Activated T-cell treated with anti-CD3 and anti-CD28 coated beads, Interleukin-2, amount 50 U/mL, for 48 hours (primary cell): ENCODE results near the gene RGL1.

ENCODE experiments used
- DNase-seq, 2 experiments: peaks; one replicate each; pipeline ENCODE4 v3.0.0-alpha.2; 2020

RGL1 gene

GRCh38 chr1:183920651-183921050 is 115.7 kb downstream of the RGL1 start:
- no peak for DNase-seq

GRCh38 chr1:183922197-183922596 is 117.3 kb downstream of the RGL1 start:
- no peak for DNase-seq

- DNase-seq: no peak
Measured at GRCh38 chr1:183925947-183926346, 121.0 kb downstream of the RGL1 start.

GRCh38 chr1:183926983-183927382 is 122.1 kb downstream of the RGL1 start:
- DNase-seq: no peak

DNA sequence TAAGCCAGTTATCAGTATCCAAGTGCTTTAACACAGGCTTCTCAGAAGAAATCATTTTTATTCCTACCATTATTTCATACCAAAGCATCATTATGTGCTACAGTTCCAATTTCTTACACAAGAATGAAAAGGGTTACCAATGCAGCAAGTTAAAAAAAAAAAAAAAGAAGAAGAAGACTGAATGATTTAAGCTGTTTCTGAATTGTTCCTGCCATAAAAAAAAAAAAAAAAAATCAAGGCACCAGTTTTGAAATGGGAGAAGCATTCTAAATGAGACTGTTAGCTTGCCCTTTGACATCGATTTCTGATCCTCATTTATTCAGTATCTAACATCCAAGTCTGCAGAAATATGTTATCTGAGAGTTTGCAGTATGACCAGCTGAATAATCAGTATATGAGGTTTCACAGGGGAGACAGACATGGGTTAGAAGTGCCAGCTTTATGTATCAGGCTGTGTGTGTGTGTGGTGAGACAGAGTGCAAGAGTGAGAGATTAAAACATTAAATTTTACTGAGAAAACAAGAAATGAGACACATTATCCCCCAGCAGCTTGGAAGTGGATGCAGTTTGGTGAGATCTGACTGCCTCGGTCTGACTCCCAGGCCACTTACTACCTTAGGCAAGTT is 126.8 kb downstream of the RGL1 start:
- no peak for DNase-seq

GRCh38 chr1:183932412-183932811 is 127.5 kb downstream of the RGL1 start:
- DNase-seq: no peak

DNA sequence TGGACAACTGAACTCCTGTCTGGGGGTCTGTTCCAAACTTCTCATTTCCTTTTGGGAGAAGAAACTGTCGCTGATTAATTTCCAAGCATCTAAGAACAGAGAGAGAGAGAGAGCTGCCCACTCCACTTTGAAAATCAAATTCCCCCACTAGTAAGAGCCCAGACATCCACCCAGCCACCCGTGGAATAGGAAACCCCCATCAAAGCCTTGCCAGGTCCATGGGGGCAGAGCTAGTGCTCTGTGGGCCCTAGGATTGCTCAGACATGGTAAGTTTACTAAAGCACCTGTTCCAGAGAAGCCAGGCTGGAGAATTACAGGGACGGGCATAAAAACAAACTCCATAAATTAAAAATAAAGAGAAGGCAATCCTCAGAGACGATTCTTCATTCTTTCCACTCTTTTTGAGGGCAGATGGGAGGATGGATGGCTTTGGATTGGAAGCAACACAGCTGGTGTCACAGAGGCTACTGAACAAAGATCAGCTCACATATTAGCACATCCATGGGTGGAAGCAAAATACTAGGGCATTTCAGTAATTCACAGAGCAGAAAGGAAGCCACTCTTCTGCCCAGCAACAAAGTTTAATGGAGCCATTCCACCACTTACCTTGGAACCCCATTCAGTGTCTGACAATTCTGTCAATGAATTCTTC is 128.7 kb downstream of the RGL1 start:
- no peak for DNase-seq

- no peak for DNase-seq
Measured at GRCh38 chr1:183934314-183934713, 129.4 kb downstream of the RGL1 start.

- DNase-seq: no peak
Measured at GRCh38 chr1:183936009-183936408, 131.1 kb downstream of the RGL1 start.

DNA sequence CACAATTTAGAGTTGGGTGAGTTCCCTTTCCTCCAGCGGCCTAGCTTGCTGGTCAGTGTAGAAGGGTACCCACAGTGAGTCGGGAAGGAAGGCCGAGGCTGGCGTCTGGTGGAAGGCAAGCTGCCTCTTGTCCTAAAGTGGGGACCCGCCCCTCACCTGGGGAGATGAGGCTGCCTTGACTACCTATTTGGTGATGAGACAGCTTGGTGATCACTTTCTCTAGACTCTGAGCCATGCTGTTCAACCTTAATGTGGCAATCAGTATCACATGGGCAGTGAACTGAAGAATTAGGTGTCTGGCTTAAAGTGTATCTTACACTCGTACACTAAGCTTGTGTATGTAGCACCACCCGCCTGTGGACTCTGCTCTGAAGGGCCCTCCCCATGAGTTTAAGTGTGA is 131.9 kb downstream of the RGL1 start:
- no peak for DNase-seq

GRCh38 chr1:183937611-183938010 is 132.7 kb downstream of the RGL1 start:
- no peak for DNase-seq

- no peak for DNase-seq
Measured at GRCh38 chr1:183941001-183941400, 136.1 kb downstream of the RGL1 start.

GRCh38 chr1:183942933-183943693 is 138.2 kb downstream of the RGL1 start:
- DNase-seq: no peak

GRCh38 chr1:183945428-183946319 is 140.8 kb downstream of the RGL1 start:
- no peak for DNase-seq

GRCh38 chr1:183946320-183946613 is 141.3 kb downstream of the RGL1 start:
- DNase-seq: no peak

GRCh38 chr1:183947988-183948387 is 143.1 kb downstream of the RGL1 start:
- no peak for DNase-seq

DNA sequence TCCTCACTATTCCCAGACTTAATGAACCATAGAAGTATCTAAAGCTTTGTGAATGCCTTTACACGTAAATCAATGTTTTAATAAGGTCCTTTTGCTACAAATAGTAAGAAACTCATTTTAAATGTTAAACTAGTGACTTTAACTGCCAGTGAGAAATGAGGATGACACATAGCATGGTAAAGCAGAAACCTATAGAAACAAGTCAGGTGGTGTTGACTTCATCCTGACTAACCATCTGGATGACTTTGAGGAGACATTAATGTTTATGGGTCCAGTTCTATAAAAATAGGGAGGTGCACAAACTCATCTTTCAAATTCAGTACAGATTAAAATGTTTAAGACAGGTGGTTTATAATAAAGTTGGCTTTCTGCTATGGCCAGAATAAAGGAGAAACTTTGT is 147.2 kb downstream of the RGL1 start:
- no peak for DNase-seq

GRCh38 chr1:183953031-183953430 is 148.1 kb downstream of the RGL1 start:
- no peak for DNase-seq

DNA sequence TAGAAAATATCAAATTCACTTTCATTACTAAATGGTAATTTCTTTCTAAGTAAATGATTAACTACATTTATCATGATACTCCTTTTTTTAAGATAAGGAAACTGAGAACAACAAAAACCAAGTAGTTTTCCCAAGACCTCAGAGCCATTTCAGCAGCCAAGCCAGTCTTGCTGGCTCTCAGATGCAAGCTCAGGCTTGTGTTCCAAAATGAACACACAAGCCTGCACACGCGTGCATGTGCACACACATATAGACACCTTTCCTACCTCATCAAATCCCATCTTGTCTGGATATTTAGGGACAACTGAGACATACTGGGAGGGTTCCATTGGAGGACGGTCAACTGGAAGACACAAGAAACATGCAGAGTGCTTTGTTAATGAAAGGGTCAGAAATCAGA is 149.6 kb downstream of the RGL1 start:
- no peak for DNase-seq

- DNase-seq: peak; percentile 42 to 54
Measured at GRCh38 chr1:183956559-183957188, 151.8 kb downstream of the RGL1 start.

GRCh38 chr1:183957216-183957830 is 152.4 kb downstream of the RGL1 start:
- no peak for DNase-seq

- DNase-seq: no peak
Measured at GRCh38 chr1:183958958-183959357, 154.0 kb downstream of the RGL1 start.
